Skin epidermis (tissue), 12 donors: ENCODE data around the gene PDE8A.
"Not testable (repeated sequence)": the region's sequence is repeated elsewhere in the genome, so short reads cannot be mapped to it uniquely, and the experiment has no call there.

Experiments used
- H3K27ac ChIP-seq, 21 experiments: fragments of 200-600 bp; sonication (generic) in 11 of 21; one replicate each; pipeline ENCODE4 v1.5.0; 2020; ENCODE audit warnings: mild to moderate bottlenecking in 3 of 21, inconsistent platforms in 2 of 21, moderate library complexity in 2 of 21
- H3K4me3 ChIP-seq, 7 experiments: fragments of 200-600 bp; sonication (generic) in 2 of 7; one replicate each; pipeline ENCODE4 v1.5.0; 2020; ENCODE audit warnings: inconsistent platforms in 2 of 7, mild to moderate bottlenecking in 2 of 7, moderate library complexity in 1 of 7

PDE8A gene

GRCh38 chr15:84987949-84988624, 6.4 kb downstream of the PDE8A start:
- Histone ChIP-seq H3K4me3 (no peak overlapping the region), H3K27ac (peak overlapping the region in 8 of 21 experiments; percentile 6 to 73 (median 44))

GRCh38 chr15:84988909-84989644, 7.4 kb downstream of the PDE8A start:
- Histone ChIP-seq H3K4me3 (no peak overlapping the region), H3K27ac (peak overlapping the region in 8 of 21 experiments; percentile 6 to 73 (median 34))

GRCh38 chr15:84990507-84990906, 8.9 kb downstream of the PDE8A start:
- Histone ChIP-seq H3K4me3 (no peak overlapping the region), H3K27ac (no peak overlapping the region)

- H3K27ac ChIP-seq, result no peak overlapping the region
- no peak overlapping the region for H3K4me3 ChIP-seq
These were observed 9.5 kb downstream of the PDE8A start for GRCh38 chr15:84991014-84991712.

- H3K27ac ChIP-seq, result no peak overlapping the region
- no peak overlapping the region for H3K4me3 ChIP-seq
These were observed 10.7 kb downstream of the PDE8A start for GRCh38 chr15:84992157-84992944.

- Histone ChIP-seq H3K4me3 (no peak overlapping the region), H3K27ac (no peak overlapping the region)
These were observed 14.4 kb downstream of the PDE8A start for GRCh38 chr15:84996055-84996454.

- H3K27ac ChIP-seq, H3K4me3 ChIP-seq: not testable (repeated sequence)
These were observed 15.1 kb downstream of the PDE8A start for GRCh38 chr15:84996714-84997113.

- not testable (repeated sequence) for H3K27ac ChIP-seq, H3K4me3 ChIP-seq
These were observed 15.6 kb downstream of the PDE8A start for GRCh38 chr15:84997214-84997613.

- peak overlapping the region in 3 of 21 experiments; percentile 8 to 44 (median 33) for H3K27ac ChIP-seq
- no peak overlapping the region for H3K4me3 ChIP-seq
These were observed 18.7 kb downstream of the PDE8A start for GRCh38 chr15:85000189-85000864.

- Histone ChIP-seq H3K4me3 (no peak overlapping the region), H3K27ac (peak overlapping the region in 3 of 21 experiments; percentile 8 to 44 (median 33))
These were observed 19.3 kb downstream of the PDE8A start for GRCh38 chr15:85000937-85001336.

- Histone ChIP-seq H3K4me3 (no peak overlapping the region), H3K27ac (no peak overlapping the region)
These were observed 20.9 kb downstream of the PDE8A start for GRCh38 chr15:85002517-85002916.

- Histone ChIP-seq H3K4me3 (no peak overlapping the region), H3K27ac (peak overlapping the region in 2 of 21 experiments; percentile 4 to 21)
These were observed 22.1 kb downstream of the PDE8A start for GRCh38 chr15:85003593-85004312.

GRCh38 chr15:85004550-85004949, 22.9 kb downstream of the PDE8A start:
- Histone ChIP-seq H3K27ac (peak overlapping the region in 2 of 21 experiments; percentile 4 to 21), H3K4me3 (no peak overlapping the region)

GRCh38 chr15:85005319-85005718, 23.7 kb downstream of the PDE8A start:
- Histone ChIP-seq H3K27ac (no peak overlapping the region), H3K4me3 (no peak overlapping the region)

- H3K4me3 ChIP-seq, result no peak overlapping the region
- no peak overlapping the region for H3K27ac ChIP-seq
These were observed 24.1 kb downstream of the PDE8A start for GRCh38 chr15:85005746-85006145.

GRCh38 chr15:85006201-85006600, 24.5 kb downstream of the PDE8A start:
- H3K27ac ChIP-seq, result no peak overlapping the region

GRCh38 chr15:85006655-85007054, 25.0 kb downstream of the PDE8A start:
- H3K4me3 ChIP-seq, result no peak overlapping the region
- H3K27ac ChIP-seq, result no peak overlapping the region

More at GRCh38 chr15:85006201-85006600, 24.5 kb downstream of the PDE8A start:
- no peak overlapping the region for H3K4me3 ChIP-seq

GRCh38 chr15:85007137-85007536, 25.5 kb downstream of the PDE8A start:
- H3K27ac ChIP-seq, result no peak overlapping the region
- no peak overlapping the region for H3K4me3 ChIP-seq
